Muscle layer of duodenum (tissue), 2 donors: ENCODE measurements around the gene IFNA6.
"Not testable (repeated sequence)": the region's sequence is repeated elsewhere in the genome, so short reads cannot be mapped to it uniquely, and the experiment has no call there.

Experiments used
- H3K27ac ChIP-seq: one replicate; pipeline ENCODE4 v1.7.0; 2013; ENCODE audit warnings: mild to moderate bottlenecking, low read length
- H3K27me3 ChIP-seq: one replicate; pipeline ENCODE4 v1.7.0; 2013; ENCODE audit warnings: low read depth, mild to moderate bottlenecking, control low read depth, low read length
- H3K36me3 ChIP-seq, 2 donors: one replicate each; pipeline ENCODE4 v1.7.0; 2013; ENCODE audit warnings: low read length in 2 of 2, control low read depth in 1 of 2, mild to moderate bottlenecking in 1 of 2; ENCODE audit not compliant: insufficient read depth in 2 of 2, control insufficient read depth in 1 of 2
- H3K4me1 ChIP-seq, 2 donors: one replicate each; pipeline ENCODE4 v1.7.0; 2013; ENCODE audit warnings: low read length in 2 of 2, mild to moderate bottlenecking in 2 of 2, control low read depth in 1 of 2, moderate library complexity in 1 of 2; ENCODE audit not compliant: insufficient read depth in 2 of 2, control insufficient read depth in 1 of 2
- H3K4me3 ChIP-seq, 2 donors: one replicate each; pipeline ENCODE4 v1.7.0; 2013; ENCODE audit warnings: low read length in 2 of 2, low read depth in 1 of 2, mild to moderate bottlenecking in 1 of 2
- H3K9me3 ChIP-seq, 2 donors: one replicate each; pipeline ENCODE4 v1.7.0; 2013; ENCODE audit warnings: low read length in 2 of 2, control low read depth in 1 of 2, mild to moderate bottlenecking in 1 of 2; ENCODE audit not compliant: control insufficient read depth in 1 of 2
- donor health status: healthy.

The IFNA6 gene

GRCh38 chr9:21350787-21351186 lies at the start of gene IFNA6:
Gene IFNA6, minus strand, starts transcription at chr9:21350887. Its CDS starts 0 bp downstream, at chr9:21350887.
- H3K27me3 ChIP-seq, result no peaks in the 10 kb centered on the region
- no peaks in the 10 kb centered on the region for H3K36me3 ChIP-seq
- no peak within 1 kb of the TSS for H3K4me3 ChIP-seq
- H3K4me1 ChIP-seq, result no peaks in the 10 kb centered on the region
- no peak within 1 kb of the TSS for H3K27ac ChIP-seq
- no peaks in the 10 kb centered on the region for H3K9me3 ChIP-seq

- Histone ChIP-seq H3K4me1 (peaks cover 0 to 13% of the 10 kb centered on the region in 2 donors), H3K4me3 (no peak overlapping the region), H3K27me3 (peaks cover 19% of the 10 kb centered on the region), H3K36me3 (no peaks in the 10 kb centered on the region), H3K9me3 (no peaks in the 10 kb centered on the region), H3K27ac (no peak overlapping the region)
Observed at GRCh38 chr9:21399956-21400355, 49.3 kb upstream of the IFNA6 start.

DNA sequence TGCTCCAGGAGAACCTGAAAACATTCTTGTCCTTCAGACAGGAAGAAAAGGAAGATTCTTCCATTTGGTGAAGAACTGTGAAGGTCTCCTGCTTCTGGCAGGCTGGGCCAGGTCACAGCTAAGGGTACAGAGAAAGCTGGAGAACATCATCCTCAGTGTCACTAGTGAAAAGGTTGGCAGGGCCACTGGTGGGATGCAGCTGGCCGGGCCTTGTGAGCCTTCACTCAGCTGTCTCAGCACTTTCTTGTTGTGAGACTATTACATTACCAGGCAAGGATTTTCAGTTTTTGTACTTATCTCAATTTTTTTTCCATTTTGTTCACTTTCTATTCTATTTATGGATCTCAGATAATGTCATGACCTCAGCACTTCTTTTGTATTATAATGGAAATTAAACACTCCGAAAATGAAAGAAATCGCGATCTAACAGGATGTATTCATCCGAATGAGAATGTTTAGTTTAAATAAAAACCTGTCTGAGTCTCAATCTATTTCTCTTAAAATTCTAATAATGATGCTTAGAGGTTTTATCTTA lies 48.3 kb upstream of the IFNA6 start:
- H3K9me3 ChIP-seq, result no peaks in the 10 kb centered on the region
- peaks cover 0 to 13% of the 10 kb centered on the region in 2 donors for H3K4me1 ChIP-seq
- H3K4me3 ChIP-seq, result no peak overlapping the region
- peaks cover 20% of the 10 kb centered on the region for H3K27me3 ChIP-seq
- no peak overlapping the region for H3K27ac ChIP-seq
- no peaks in the 10 kb centered on the region for H3K36me3 ChIP-seq

GRCh38 chr9:21395778-21396717 lies 45.4 kb upstream of the IFNA6 start:
- no peaks in the 10 kb centered on the region for H3K36me3 ChIP-seq
- H3K4me3 ChIP-seq, result peak overlapping the region; percentile 53 to 62
- no peak overlapping the region for H3K27ac ChIP-seq
- H3K9me3 ChIP-seq, result no peaks in the 10 kb centered on the region
- H3K4me1 ChIP-seq, result no peaks in the 10 kb centered on the region
- peaks cover 13% of the 10 kb centered on the region for H3K27me3 ChIP-seq

DNA sequence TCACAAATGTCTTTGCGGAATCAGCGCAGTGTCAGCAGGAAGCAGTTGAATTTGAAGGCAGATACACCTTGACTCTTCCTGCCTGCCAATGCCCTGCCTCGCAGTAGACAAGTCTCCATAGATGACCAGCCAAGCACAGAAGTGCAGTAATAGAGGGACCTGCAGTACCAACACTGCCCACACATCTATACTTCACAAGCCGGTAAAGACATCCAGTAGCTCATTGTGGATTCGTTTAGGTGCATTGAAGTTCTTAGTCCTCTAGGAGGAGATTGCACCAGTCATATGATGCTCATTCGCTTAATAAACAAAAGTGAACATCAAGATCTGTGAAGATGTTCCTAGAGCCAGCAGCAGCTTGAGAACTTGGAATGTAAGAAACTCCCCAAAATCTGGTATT lies 41.6 kb upstream of the IFNA6 start:
- Histone ChIP-seq H3K4me1 (no peaks in the 10 kb centered on the region), H3K9me3 (no peaks in the 10 kb centered on the region), H3K27ac (no peak overlapping the region), H3K27me3 (peaks cover 20% of the 10 kb centered on the region), H3K36me3 (no peaks in the 10 kb centered on the region), H3K4me3 (no peak overlapping the region)

GRCh38 chr9:21385131-21385670 lies 34.5 kb upstream of the IFNA6 start, which contains the start of gene IFNA2:
Gene IFNA2, minus strand, starts transcription at chr9:21385398. Its CDS starts 69 bp downstream, at chr9:21385329.
- Histone ChIP-seq H3K9me3 (no peaks in the 10 kb centered on the region), H3K4me1 (no peaks in the 10 kb centered on the region), H3K36me3 (no peaks in the 10 kb centered on the region), H3K27me3 (peaks cover 7% of the 10 kb centered on the region), H3K27ac (no peak within 1 kb of the TSS), H3K4me3 (no peak within 1 kb of the TSS)

- Histone ChIP-seq H3K27me3 (peaks cover 11% of the 10 kb centered on the region), H3K27ac (no peak overlapping the region), H3K9me3 (no peaks in the 10 kb centered on the region), H3K4me3 (no peak overlapping the region), H3K36me3 (no peaks in the 10 kb centered on the region), H3K4me1 (no peaks in the 10 kb centered on the region)
Observed at GRCh38 chr9:21383627-21384026, 32.9 kb upstream of the IFNA6 start.

DNA sequence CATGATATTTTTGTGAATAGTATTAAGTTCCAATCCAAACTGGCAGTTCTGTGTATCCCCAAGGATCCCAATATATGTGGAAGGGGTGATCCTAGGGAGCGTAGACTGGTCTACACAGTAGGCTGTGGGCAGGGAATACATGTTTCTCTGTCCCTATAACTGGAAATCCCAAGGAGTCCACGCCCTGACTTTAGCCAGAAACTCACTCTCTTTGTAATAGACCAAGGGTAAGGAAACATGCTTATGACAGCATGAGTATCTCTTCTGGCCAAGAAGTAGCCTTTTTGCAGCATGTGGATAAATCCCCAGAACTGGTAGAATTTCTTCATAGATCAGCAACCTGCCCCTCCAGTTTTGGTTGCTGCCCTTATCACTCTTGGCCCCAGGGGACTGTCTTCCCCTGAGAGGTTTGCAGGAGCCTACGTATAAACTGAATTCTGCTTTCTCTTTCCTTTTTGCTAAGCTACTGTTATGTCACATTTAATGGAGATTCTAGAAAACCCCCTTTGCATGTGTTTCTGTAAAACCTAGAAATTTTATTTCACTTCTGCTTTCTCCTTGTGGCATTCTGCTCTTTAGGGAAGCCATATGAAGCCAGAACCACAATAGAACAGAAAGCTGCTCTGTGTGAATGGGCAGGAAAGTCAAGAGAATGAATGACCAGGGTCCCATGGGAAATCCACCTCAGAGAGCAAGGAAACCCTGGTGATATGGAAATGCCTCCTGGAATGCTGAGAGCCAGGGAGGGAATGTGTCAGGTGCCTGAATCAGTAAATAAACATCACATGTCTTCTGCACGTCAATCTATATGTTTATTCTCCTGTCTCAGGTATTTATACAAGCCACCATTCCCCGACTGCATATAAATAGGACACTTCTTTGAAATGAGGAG lies 31.0 kb upstream of the IFNA6 start:
- Histone ChIP-seq H3K9me3 (no peaks in the 10 kb centered on the region), H3K27ac (no peak overlapping the region), H3K36me3 (no peaks in the 10 kb centered on the region), H3K4me3 (no peak overlapping the region), H3K27me3 (peaks cover 4% of the 10 kb centered on the region), H3K4me1 (no peaks in the 10 kb centered on the region)

DNA sequence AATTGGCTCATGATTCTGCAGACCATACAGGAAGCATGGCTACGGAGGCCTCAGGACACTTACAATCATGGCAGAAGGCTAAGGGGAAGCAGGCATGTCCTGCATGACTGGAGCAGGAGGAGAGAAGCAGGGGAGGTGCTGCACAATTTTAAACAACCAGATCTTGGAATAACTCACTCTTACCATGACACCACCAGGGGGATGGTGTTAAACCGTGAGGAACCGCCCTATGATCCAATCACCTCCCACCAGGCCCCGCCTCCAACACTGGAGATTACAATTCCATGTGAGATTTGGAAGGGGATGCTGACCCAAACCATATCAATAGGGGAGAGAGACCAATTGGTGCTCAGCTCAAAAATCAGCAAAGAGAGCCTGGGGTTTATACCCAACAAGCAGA lies 20.8 kb upstream of the IFNA6 start:
- not testable (repeated sequence) for H3K4me3 ChIP-seq, H3K36me3 ChIP-seq, H3K4me1 ChIP-seq, H3K9me3 ChIP-seq, H3K27ac ChIP-seq, H3K27me3 ChIP-seq

DNA sequence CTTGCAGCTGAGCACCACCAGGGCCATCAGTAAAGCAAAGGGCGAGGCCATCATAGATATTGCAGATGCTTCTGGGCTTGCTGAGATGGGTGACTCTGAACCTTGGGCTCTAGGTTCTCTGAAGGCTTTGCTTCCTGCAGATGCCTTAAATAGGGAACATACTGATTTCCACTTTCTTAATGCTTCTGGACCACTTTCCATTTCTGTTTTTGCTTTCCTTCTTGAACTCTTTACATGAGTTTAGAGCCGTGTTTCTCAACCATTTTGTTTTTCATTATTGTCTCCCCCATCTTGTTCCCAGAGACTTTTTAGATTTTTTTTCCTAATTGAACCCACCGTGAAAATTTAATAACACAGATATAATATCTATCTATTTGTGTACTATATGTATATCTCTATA lies 17.3 kb upstream of the IFNA6 start, which contains the start of gene IFNA13:
TSS of gene IFNA13 (minus strand) at position 101 of the 400 bp plus-strand sequence. CDS start at position 54, 47 bp downstream.
- no peaks in the 10 kb centered on the region for H3K27me3 ChIP-seq
- H3K4me1 ChIP-seq, result no peaks in the 10 kb centered on the region
- no peak within 1 kb of the TSS for H3K4me3 ChIP-seq
- no peaks in the 10 kb centered on the region for H3K36me3 ChIP-seq
- no peak within 1 kb of the TSS for H3K27ac ChIP-seq
- H3K9me3 ChIP-seq, result no peaks in the 10 kb centered on the region

DNA sequence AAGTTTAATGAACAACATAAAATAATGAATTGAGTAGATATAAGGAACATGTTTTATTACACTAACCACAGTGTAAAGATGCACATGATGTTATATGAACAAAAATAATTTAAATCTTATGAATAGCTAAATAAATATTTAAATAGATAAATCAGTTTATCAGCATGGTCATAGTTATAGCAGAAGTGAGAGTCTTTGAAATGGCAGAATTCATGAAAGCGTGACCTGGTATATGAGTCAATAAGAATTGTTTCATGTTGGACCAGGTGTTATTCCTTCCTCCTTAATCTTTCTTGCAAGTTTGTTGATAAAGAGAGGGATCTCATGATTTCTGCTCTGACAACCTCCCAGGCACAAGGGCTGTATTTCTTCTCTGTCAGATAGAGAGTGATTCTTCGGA lies 16.5 kb upstream of the IFNA6 start:
- H3K27ac ChIP-seq, H3K4me3 ChIP-seq: not testable (repeated sequence)

More for the DNA sequence above, 16.5 kb upstream of the IFNA6 start:
- not testable (repeated sequence) for H3K9me3 ChIP-seq, H3K27me3 ChIP-seq, H3K4me1 ChIP-seq, H3K36me3 ChIP-seq
